IMR-90 (cell line): ENCODE data around the gene OGG1.

Experiments used
- BHLHE40 ChIP-seq: fragments of 150-350 bp; IDR thresholded peaks from 2 replicates; pipeline ENCODE4 v1.6.1; 2016; ENCODE audit warnings: mild to moderate bottlenecking, low read depth, low read length
- CEBPB ChIP-seq: IDR thresholded peaks from 2 replicates; pipeline ENCODE4 v1.6.1; 2012; ENCODE audit warnings: low read depth, low read length, improper control_type of control experiment
- FOS ChIP-seq: fragments of 150-350 bp; IDR thresholded peaks from 2 replicates; pipeline ENCODE4 v1.6.1; 2016; ENCODE audit warnings: low read depth, low read length
- MAFK ChIP-seq: IDR thresholded peaks from 2 replicates; pipeline ENCODE4 v1.6.1; 2012; ENCODE audit warnings: low read depth, low read length, improper control_type of control experiment
- MAZ ChIP-seq: IDR thresholded peaks from 2 replicates; pipeline ENCODE4 v1.6.1; 2012; ENCODE audit warnings: low read depth, mild to moderate bottlenecking, low read length, improper control_type of control experiment, moderate library complexity, borderline replicate concordance
- MXI1 ChIP-seq: IDR thresholded peaks from 2 replicates; pipeline ENCODE4 v1.6.1; 2012; ENCODE audit warnings: low read depth, mild to moderate bottlenecking, low read length, moderate library complexity, borderline replicate concordance
- NFE2L2 ChIP-seq: fragments of 150-350 bp; IDR thresholded peaks from 2 replicates; pipeline ENCODE4 v1.6.1; 2016; ENCODE audit warnings: low read depth, mild to moderate bottlenecking, low read length
- POLR2A ChIP-seq: IDR thresholded peaks from 2 replicates; pipeline ENCODE4 v1.6.1; 2012; ENCODE audit warnings: mild to moderate bottlenecking, low read depth, low read length
- RAD21 ChIP-seq: IDR thresholded peaks from 2 replicates; pipeline ENCODE4 v1.6.1; 2012; ENCODE audit warnings: low read length, improper control_type of control experiment
- RCOR1 ChIP-seq: IDR thresholded peaks from 2 replicates; pipeline ENCODE4 v1.6.1; 2012; ENCODE audit warnings: mild to moderate bottlenecking, low read length, improper control_type of control experiment; ENCODE audit not compliant: insufficient replicate concordance
- RFX5 ChIP-seq: IDR thresholded peaks from 2 replicates; pipeline ENCODE4 v1.8.0; 2012; ENCODE audit warnings: low read depth, mild to moderate bottlenecking, low read length, moderate library complexity
- SMC3 ChIP-seq: fragments of 150-350 bp; IDR thresholded peaks from 2 replicates; pipeline ENCODE4 v1.6.1; 2016; ENCODE audit warnings: low read depth, mild to moderate bottlenecking, antibody characterized with exemption, low read length, moderate library complexity
- TF ChIP-seq, protein P1 (sequence below): conservative IDR thresholded peaks from 2 replicates; pipeline ENCODE4 v1.5.1; 2012; ENCODE audit warnings: mild to moderate bottlenecking, low read depth, low read length, improper control_type of control experiment
- TF ChIP-seq, protein P2 (sequence below): fragments of 150-350 bp; IDR thresholded peaks from 2 replicates; pipeline ENCODE4 v1.6.1; 2017; ENCODE audit warnings: mild to moderate bottlenecking, antibody characterized with exemption, low read length, low read depth

DNA sequence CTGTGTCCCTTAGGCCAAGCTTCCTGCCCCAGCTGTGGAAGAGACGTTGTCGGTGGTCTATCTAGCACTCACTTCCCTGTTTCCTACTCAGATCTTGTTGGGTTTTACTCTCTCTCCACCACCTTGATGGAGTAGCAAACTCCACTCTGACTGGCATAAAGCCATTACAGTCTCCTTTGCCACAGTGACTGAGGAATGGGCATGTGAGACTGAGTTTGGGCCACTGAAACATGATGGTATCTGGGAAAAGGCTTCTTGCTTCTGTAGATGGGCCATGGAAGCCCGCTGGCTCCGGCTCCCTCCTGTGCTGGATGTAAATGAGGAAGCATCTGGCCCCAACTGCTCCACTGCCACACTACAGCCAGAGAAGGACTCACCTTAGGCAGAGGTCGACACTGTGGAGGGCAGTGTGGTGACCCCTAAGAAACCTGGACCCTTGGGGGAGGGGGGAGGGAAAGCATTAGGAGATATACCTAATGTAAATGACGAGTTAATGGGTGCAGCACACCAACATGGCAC is 29.4 kb downstream of the OGG1 start:
- TF ChIP-seq POLR2A (no peak), MAZ (no peak), SMC3 (no peak), RCOR1 (no peak), MXI1 (no peak), MAFK (no peak), RAD21 (no peak), FOS (no peak), CEBPB (no peak), BHLHE40 (no peak), RFX5 (no peak), NFE2L2 (no peak)
- TF ChIP-seq, protein P1, sequence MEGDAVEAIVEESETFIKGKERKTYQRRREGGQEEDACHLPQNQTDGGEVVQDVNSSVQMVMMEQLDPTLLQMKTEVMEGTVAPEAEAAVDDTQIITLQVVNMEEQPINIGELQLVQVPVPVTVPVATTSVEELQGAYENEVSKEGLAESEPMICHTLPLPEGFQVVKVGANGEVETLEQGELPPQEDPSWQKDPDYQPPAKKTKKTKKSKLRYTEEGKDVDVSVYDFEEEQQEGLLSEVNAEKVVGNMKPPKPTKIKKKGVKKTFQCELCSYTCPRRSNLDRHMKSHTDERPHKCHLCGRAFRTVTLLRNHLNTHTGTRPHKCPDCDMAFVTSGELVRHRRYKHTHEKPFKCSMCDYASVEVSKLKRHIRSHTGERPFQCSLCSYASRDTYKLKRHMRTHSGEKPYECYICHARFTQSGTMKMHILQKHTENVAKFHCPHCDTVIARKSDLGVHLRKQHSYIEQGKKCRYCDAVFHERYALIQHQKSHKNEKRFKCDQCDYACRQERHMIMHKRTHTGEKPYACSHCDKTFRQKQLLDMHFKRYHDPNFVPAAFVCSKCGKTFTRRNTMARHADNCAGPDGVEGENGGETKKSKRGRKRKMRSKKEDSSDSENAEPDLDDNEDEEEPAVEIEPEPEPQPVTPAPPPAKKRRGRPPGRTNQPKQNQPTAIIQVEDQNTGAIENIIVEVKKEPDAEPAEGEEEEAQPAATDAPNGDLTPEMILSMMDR: no peak
- TF ChIP-seq, protein P2, sequence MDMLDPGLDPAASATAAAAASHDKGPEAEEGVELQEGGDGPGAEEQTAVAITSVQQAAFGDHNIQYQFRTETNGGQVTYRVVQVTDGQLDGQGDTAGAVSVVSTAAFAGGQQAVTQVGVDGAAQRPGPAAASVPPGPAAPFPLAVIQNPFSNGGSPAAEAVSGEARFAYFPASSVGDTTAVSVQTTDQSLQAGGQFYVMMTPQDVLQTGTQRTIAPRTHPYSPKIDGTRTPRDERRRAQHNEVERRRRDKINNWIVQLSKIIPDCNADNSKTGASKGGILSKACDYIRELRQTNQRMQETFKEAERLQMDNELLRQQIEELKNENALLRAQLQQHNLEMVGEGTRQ: no peak
